Superior temporal gyrus (tissue), 1 donor: Measurements from ENCODE around the gene CKM.
"Not testable (repeated sequence)": the region's sequence is repeated elsewhere in the genome, so short reads cannot be mapped to it uniquely, and the experiment has no call there.

Experiments used
- DNase-seq: peaks from one replicate; pipeline ENCODE4 v3.0.0-alpha.2; 2016; ENCODE audit errors: extremely low spot score

CKM gene

GRCh38 chr19:45293682-45294081 is 29.0 kb downstream of the CKM start:
- no peak for DNase-seq

DNA sequence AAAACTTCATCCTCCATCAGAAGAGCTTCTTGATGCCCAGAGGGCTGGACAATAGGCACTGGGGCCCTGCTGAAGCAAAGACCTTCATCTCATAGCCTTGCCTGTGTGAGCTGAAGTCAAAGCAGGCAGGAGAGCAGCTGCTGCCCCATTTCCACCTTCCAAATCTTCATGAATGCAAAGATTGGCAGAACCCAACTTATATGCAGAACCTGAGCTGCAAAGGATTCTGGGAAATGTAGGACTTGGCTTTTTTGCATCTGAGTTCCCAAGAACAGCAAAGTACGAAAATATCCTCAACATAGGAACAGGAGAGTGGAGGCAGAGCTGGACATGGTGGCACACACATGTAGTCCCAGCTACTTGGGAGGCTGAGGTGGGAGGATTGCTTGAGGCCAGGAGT is 30.8 kb downstream of the CKM start:
- DNase-seq = no peak

- DNase-seq = no peak
Measured at GRCh38 chr19:45290381-45290931, 32.2 kb downstream of the CKM start.

- no peak for DNase-seq
Measured at GRCh38 chr19:45283443-45284033, 39.1 kb downstream of the CKM start.

DNA sequence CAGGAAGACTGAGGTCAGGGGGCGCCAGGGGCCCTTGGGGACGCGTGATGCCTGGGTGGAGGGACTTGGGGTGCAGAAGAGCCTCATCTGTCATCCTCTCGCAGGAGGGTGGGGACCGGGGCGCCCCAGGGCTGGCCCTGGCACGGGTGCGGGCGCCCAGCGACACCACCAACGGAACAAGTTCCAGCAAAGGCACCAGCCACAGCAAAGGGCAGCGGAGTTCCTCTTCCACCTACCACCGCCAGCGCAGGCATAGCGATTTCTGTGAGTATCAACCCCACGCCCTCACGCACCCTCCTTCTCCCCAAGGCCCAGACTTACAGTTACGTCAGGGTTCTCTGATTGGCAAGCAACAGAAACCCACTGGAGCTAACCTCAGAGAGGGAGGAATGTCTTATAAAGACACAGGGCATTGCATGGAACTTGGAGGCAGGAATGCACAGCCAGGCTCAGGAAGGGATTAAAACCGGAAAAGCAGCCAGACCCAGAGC is 42.2 kb downstream of the CKM start:
- no peak for DNase-seq

GRCh38 chr19:45279587-45280192 is 43.0 kb downstream of the CKM start:
- no peak for DNase-seq

DNA sequence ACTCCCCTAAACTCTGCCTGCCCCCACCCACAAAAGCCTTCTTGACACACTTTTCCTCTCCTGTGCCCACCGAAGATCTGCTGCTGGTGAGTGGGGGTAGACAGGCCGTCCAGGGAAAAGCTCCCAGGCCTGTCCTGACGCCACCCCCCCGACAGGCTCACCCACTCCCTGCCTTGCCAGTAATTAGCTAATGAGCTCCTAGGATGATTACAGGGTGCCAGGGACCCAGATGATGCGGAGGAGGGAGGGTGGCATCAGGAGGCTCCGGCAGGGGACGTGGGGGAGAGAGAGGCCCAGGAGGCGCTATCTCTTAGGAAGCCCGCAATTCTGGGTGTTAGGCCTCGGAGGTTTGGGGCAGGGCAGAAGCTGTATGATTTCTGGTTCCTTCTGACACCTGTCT is 44.6 kb downstream of the CKM start:
- DNase-seq = no peak

DNA sequence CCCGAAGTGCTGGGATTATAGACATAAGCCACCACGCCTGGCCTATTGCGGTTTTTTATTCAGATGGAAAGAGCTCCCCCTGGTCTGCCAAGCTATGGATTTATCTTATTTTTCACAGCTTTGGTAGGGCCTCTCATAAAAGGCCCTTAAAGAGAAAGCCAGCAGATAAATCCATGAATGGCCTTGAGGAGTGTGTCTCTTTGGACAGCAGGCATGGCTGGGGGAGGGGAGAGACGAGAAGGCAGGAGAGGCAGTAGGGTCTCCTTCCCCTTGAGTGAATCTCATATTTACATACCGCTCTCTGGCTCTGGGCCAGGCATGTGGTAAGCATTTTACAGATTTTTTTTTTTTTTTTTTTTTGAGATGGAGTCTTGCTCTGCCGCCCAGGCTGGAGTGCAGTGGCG is 46.4 kb downstream of the CKM start:
- DNase-seq = no peak

DNA sequence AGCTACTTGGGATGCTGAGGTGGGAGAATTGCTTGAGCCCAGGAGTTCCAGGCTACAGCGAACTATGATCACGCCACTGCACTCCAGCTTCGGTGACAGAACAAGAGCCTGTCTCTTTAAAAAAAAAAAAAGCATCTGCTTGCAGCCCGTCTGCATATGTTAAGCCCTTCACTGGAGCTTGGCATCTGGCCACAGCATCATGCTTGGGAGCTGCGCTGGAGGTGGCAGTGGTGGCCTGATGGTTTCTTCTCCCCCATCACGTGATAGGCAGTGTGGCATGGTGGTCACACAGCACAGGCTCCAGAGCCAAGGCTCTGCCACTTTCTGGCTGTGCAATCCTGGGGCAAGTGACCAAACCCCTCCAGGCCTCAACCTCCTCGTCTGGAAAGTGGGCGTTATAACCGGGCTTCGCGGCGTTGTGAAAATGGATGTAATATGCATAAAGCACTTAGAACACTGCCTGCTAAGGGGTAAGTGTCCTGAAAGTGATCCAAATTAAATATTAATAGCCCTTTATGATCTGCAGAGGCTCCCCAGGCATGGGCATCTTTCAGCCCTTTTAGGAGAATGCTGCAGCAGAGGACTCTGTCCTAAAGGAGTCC is 47.2 kb downstream of the CKM start:
- no peak for DNase-seq

DNA sequence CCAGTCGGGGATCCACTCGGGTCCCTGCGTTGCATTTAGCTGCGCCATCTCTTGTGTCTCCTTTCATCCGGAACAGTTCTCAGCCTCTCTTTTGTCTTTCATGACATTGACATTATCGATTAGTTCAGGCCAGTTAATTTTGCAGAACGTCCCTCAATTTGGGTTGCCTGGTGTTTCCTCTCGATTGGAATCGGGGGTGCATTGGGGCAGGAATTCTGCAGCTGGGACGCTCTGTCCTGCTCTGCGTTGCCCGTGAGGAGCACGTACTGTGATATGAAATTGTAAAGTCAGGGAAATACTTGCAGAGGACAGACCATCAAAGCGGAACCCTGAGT is 49.2 kb downstream of the CKM start:
- DNase-seq = no peak

DNA sequence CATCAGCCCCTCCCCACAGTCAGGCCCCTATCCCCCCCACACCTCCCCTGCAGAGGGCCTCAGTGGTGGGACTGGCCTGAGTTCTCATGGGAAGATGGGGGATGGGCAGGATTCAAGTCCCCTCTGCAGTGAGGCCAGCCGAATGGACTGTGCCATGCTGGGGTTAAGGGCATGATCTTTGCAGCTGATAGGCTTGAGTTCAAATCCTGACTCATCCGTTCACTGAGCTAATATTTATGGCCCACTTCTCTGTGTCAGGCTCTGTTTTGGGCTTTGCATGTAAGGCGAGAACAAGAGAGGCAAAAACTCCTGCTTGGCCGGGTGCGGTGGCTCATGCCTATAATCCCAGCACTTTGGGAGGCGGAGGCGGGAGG is 51.0 kb downstream of the CKM start:
- DNase-seq = no peak

GRCh38 chr19:45271098-45271734 is 51.5 kb downstream of the CKM start:
- no peak for DNase-seq

DNA sequence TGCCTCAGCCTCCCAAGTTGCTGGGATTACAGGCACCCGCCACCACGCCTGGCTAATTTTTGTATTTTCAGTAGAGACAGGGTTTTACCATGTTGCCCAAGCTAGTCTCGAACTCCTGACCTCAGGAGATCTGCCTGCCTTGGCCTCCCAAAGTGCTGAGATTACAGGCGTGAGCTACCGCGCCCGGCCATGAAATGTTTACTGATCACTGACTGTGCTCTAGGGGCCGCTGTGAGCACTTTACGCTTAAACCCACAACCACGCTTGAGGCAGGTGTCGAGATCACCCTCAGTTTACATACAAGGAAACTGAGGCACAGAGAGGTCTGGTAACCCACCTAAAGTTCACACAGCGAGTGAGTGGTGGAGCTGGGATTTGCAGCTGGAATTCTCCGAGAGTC is 52.7 kb downstream of the CKM start:
- DNase-seq = not testable (repeated sequence)

GRCh38 chr19:45267296-45267695 is 55.4 kb downstream of the CKM start:
- no peak for DNase-seq

DNA sequence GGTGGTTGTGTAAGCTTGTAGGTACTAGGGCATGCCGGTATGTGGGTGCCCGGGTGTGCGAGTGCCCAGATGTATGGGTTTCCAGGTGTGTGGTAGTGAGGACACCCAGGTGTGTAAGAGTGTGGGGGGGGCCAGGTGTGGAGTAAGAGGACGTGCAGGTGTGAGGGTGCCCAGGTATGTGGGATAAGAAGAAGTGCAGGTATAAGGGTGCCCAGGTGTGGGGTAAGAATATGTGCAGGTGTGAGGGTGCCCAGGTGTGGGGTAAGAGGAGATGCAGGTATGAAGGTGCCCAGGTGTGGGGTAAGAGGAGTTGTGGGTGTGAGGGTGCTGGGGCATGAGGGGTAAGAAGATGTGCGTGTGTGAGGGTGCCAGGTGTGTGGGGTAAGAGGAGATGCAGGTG is 57.3 kb downstream of the CKM start:
- DNase-seq = no peak

DNA sequence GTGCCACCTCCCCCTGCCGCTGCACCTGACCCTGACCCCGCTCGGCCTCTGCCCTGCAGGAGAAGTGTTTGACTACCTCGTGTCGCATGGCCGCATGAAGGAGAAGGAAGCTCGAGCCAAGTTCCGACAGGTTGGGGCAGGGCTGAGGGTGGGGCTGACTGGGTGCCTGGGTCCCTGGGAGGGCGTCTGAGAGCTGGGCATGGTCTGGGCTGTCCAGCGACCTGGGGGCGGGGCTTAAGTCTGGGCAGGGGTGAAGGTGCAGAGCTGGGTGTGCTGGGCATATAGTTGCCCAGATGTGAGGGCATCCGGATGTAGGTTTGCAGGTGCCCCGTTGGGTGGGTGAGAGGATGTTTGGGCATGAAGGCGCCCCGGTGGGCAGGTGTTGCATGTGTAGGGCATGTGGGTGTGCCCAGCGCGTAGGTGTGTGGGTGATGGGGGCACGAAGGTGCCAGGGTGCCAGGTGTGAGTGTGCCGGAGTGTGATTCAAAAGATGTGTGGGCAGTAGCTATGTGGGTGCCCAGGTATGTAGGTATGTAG is 57.8 kb downstream of the CKM start:
- DNase-seq = no peak

GRCh38 chr19:45263013-45263412 is 59.7 kb downstream of the CKM start:
- no peak for DNase-seq

- DNase-seq = no peak
Measured at GRCh38 chr19:45262570-45262969, 60.1 kb downstream of the CKM start.

DNA sequence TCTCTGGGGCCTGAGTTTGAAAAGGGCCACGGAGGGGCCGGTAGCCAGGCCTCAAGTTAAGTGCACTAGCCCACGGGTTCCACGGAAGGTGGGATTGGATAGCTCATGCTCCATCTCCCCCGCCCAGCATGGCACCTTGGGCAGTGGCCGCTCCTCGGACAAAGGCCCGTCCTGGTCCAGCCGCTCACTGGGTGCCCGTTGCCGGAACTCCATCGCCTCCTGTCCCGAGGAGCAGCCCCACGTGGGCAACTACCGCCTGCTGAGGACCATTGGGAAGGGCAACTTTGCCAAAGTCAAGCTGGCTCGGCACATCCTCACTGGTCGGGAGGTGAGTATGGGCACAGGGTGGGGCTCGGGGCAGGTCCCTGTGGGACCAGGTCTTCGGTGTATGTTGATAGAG is 63.8 kb downstream of the CKM start:
- DNase-seq = no peak

GRCh38 chr19:45256836-45257235 is 65.8 kb downstream of the CKM start:
- no peak for DNase-seq
